PC-9 (cell line): ENCODE results near the gene TBCA. TPM values are rescaled to one million over a fixed set of nuclear protein-coding genes. Genes with fewer than 3 reads are reported as not detected.
"Not testable (repeated sequence)": the region's sequence is repeated elsewhere in the genome, so short reads cannot be mapped to it uniquely, and the experiment has no call there.

Experiments
- BruUV-seq: library from RNA; stranded (reverse); fragments of 400-500 nt; replicated peaks from 2 replicates; lab custom pipeline; 2021; lab: Mats Ljungman, UMichigan
- CTCF ChIA-PET: fragments of 300-600 bp; sonication (Branson Sonifier 250); formaldehyde crosslinking; loops from one replicate; lab custom pipeline; 2022; ENCODE audit warnings: antibody characterized with exemption; lab: Charles Lee
- POLR2A ChIA-PET: fragments of 300-600 bp; sonication (Branson Sonifier 250); formaldehyde crosslinking; loops from one replicate; lab custom pipeline; 2022; ENCODE audit warnings: antibody characterized with exemption; ENCODE audit not compliant: unreplicated experiment; lab: Charles Lee
- DNase-seq, 2 experiments: peaks; one replicate each; pipeline versions ENCODE4 v3.0.0 to v3.0.0-alpha.2; 2015 to 2022; ENCODE audit warnings: mixed read lengths in 1 of 2
- H2AFZ ChIP-seq: fragments of 200-600 bp; sonication (generic); 2 replicates; pipeline ENCODE4 v1.8.1; 2017; ENCODE audit warnings: antibody characterized with exemption
- H3F3A ChIP-seq: fragments of 200-600 bp; sonication (generic); 2 replicates; pipeline ENCODE4 v1.8.1; 2017; ENCODE audit warnings: antibody characterized with exemption, mild to moderate bottlenecking, low read depth; ENCODE audit not compliant: insufficient read depth
- H3K27ac ChIP-seq: fragments of 200-600 bp; sonication (generic); 2 replicates; pipeline ENCODE4 v1.6.1; 2016; ENCODE audit warnings: mixed run types
- H3K27me3 ChIP-seq: fragments of 200-600 bp; sonication (generic); 2 replicates; pipeline ENCODE4 v1.6.1; 2016; ENCODE audit warnings: low read depth, mixed run types; ENCODE audit not compliant: insufficient read depth
- H3K36me3 ChIP-seq: fragments of 200-600 bp; sonication (generic); 2 replicates; pipeline ENCODE4 v1.6.1; 2016; ENCODE audit warnings: low read depth, mixed run types
- H3K4me1 ChIP-seq: fragments of 200-600 bp; sonication (generic); replicated peaks from 2 replicates; pipeline ENCODE4 v1.6.1; 2016; ENCODE audit warnings: mixed run types; ENCODE audit not compliant: insufficient read depth
- H3K4me2 ChIP-seq: fragments of 200-600 bp; sonication (generic); 2 replicates; pipeline ENCODE4 v1.6.1; 2017; ENCODE audit warnings: mixed run types
- H3K4me3 ChIP-seq: fragments of 200-600 bp; sonication (generic); 2 replicates; pipeline ENCODE4 v1.6.1; 2016; ENCODE audit warnings: mixed run types
- H3K79me2 ChIP-seq: fragments of 200-600 bp; sonication (generic); 2 replicates; pipeline ENCODE4 v1.6.1; 2017; ENCODE audit warnings: low read depth, mixed run types
- H3K9me2 ChIP-seq: fragments of 200-600 bp; sonication (generic); 2 replicates; pipeline ENCODE4 v1.8.1; 2017; ENCODE audit warnings: mild to moderate bottlenecking; ENCODE audit not compliant: insufficient read depth
- H3K9me3 ChIP-seq: fragments of 200-600 bp; sonication (generic); 2 replicates; pipeline ENCODE4 v1.8.1; 2016; ENCODE audit warnings: low read depth; ENCODE audit not compliant: insufficient read depth
- H4K20me1 ChIP-seq: fragments of 200-600 bp; sonication (generic); 2 replicates; pipeline ENCODE4 v1.8.1; 2017; ENCODE audit not compliant: insufficient read depth
- EZH2 ChIP-seq: fragments of 200-600 bp; sonication (generic); IDR thresholded peaks from 2 replicates; pipeline ENCODE4 v1.8.0; 2017; ENCODE audit warnings: antibody characterized with exemption, low read depth
- intact Hi-C: fragments of 100-400 bp; cut with micrococcal nuclease; formaldehyde crosslinking; loops from one replicate; pipeline ENCODE4 v1.10.0; 2022; ENCODE audit not compliant: unreplicated experiment
- total RNA-seq: library from RNA; stranded (reverse); gene quantifications from 2 replicates; pipeline ENCODE4 v1.2.3, GENCODE V29; 2021
- TF ChIP-seq, protein P1 (sequence below): fragments of 200-600 bp; sonication (generic); conservative IDR thresholded peaks from 2 replicates; pipeline ENCODE4 v1.6.1; 2017; ENCODE audit warnings: mixed run types, antibody characterized with exemption, mild to moderate bottlenecking, moderate library complexity

TBCA gene
- total RNA-seq, 1 experiment from 2014 or later, result 205 TPM

DNA sequence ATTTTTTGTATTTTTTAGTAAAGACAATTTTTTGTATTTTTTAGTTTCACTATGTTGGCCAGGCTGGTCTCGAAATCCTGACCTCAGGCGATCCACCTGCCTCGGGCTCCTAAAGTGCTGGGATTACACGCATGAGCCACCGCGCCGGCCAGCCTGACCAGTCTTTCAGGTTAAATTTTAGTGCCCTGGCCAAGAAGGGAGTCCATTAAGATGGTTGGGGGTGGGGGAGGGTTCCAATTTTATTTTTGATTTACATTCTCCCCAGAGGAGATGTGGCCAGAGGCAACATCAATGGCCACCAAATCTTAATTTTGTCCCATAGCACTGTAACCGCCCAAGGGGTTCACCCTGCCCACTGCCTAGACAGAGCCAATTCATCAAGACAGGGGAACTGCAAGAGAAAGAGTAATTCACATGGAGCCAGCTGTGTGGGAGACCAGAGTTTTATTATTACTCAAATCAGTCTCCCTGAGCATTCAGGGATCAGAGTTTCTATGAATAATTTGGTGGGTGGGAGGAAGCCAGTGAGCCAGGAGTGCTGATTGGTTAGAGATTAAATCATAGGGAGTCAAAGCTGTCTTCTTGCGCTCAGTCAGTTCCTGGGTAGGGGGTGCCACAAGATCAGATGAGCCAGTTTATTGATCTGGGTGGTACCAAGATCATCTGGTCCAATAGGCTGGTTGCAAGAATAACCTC is 24.7 kb downstream of the TBCA start:
- no peaks in the 10 kb centered on the region for H3F3A ChIP-seq
- intact Hi-C loops, result no loop called here
- no peaks in the 10 kb centered on the region for H3K27me3 ChIP-seq
- no peak overlapping the region for H2AFZ ChIP-seq
- BruUV-seq, result no TSS peak
- H3K4me2 ChIP-seq, result no peak overlapping the region
- H3K4me1 ChIP-seq, result 0 out of 2 replicates have a peak, but pooled peaks cover 7% of the 10 kb centered on the region
- no peaks in the 10 kb centered on the region; the same call in 1 of the 2 replicates for H3K36me3 ChIP-seq
- no peaks in the 10 kb centered on the region for H3K9me3 ChIP-seq
- H3K27ac ChIP-seq, result no peak overlapping the region
- H3K9me2 ChIP-seq, result no peaks in the 10 kb centered on the region
- peaks cover 87% of the 10 kb centered on the region for H3K79me2 ChIP-seq
- TF ChIP-seq EZH2, result no peak
- TF ChIP-seq, protein P1, sequence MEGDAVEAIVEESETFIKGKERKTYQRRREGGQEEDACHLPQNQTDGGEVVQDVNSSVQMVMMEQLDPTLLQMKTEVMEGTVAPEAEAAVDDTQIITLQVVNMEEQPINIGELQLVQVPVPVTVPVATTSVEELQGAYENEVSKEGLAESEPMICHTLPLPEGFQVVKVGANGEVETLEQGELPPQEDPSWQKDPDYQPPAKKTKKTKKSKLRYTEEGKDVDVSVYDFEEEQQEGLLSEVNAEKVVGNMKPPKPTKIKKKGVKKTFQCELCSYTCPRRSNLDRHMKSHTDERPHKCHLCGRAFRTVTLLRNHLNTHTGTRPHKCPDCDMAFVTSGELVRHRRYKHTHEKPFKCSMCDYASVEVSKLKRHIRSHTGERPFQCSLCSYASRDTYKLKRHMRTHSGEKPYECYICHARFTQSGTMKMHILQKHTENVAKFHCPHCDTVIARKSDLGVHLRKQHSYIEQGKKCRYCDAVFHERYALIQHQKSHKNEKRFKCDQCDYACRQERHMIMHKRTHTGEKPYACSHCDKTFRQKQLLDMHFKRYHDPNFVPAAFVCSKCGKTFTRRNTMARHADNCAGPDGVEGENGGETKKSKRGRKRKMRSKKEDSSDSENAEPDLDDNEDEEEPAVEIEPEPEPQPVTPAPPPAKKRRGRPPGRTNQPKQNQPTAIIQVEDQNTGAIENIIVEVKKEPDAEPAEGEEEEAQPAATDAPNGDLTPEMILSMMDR, result no peak
- POLR2A ChIA-PET, result no interaction called here
- CTCF ChIA-PET, result no interaction called here
- H3K4me3 ChIP-seq, result no peak overlapping the region
- DNase-seq, result no peak
- H4K20me1 ChIP-seq, result peaks cover 52% of the 10 kb centered on the region

DNA sequence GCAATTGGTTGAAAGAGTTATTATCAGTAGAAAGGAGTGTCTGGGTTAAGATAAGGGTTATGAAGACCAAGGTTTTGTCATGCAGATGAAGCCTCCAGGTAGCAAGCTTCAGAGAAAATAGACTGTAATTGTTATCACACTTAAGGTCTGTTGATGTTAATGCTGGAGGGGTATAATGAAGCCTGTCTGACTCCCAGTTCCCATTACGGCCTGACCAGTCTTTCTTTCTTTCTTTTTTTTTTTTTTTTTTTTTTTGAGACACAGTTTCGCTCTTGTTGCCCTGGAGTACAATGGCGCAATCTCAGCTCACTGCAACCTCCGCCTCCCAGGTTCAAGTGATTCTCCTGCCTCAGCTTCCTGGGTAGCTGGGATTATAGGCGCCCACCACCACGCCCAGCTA is 25.2 kb downstream of the TBCA start:
- H3K27me3 ChIP-seq, H3K27ac ChIP-seq, H3K4me2 ChIP-seq, intact Hi-C loops, BruUV-seq, H3K36me3 ChIP-seq, H2AFZ ChIP-seq, H3F3A ChIP-seq, CTCF ChIA-PET, H3K4me3 ChIP-seq, H3K9me3 ChIP-seq, H3K4me1 ChIP-seq, DNase-seq, H3K9me2 ChIP-seq: not testable (repeated sequence)
- peaks cover 85% of the 10 kb centered on the region for H3K79me2 ChIP-seq
- H4K20me1 ChIP-seq, result peaks cover 49% of the 10 kb centered on the region
- POLR2A ChIA-PET, result interaction anchor here (0.6 kb wide), 1 partner anchor 339 kb away, joined by 3 read pairs; no protein-coding TSS in a partner anchor

DNA sequence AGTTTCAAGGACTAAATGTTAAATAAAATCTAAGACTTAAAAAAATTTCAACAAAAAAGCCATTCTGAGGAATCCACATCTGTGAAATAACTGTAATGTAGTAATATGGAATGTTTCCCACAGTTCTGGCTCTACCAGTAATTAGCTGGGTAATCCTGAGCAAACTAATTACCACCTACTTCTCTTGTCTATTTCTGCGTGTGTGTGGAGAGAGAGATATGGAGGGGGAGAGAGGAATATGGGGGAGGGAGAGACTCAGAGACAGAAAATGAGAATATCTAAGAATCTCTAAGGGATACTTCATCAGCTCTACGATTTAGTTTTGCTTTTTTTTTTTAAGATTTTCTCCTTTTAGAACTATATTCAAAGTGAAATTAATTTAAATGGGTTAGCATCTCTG is 28.0 kb downstream of the TBCA start:
- no peak overlapping the region for H2AFZ ChIP-seq
- H3K36me3 ChIP-seq, result 0 out of 2 replicates have a peak, but pooled peaks cover 5% of the 10 kb centered on the region
- H3K4me2 ChIP-seq, result no peak overlapping the region
- no peak for DNase-seq
- TF ChIP-seq EZH2, result no peak
- TF ChIP-seq, protein P1, result no peak
- H3F3A ChIP-seq, result no peaks in the 10 kb centered on the region
- intact Hi-C loops, result no loop called here
- H3K9me3 ChIP-seq, result no peaks in the 10 kb centered on the region
- peaks cover 83% of the 10 kb centered on the region for H3K79me2 ChIP-seq
- H3K27me3 ChIP-seq, result no peaks in the 10 kb centered on the region
- ChIA-PET CTCF (no interaction called here), POLR2A (no interaction called here)
- H4K20me1 ChIP-seq, result peaks cover 48% of the 10 kb centered on the region
- H3K27ac ChIP-seq, result no peak overlapping the region
- H3K4me3 ChIP-seq, result no peak overlapping the region
- no peaks in the 10 kb centered on the region for H3K9me2 ChIP-seq
- H3K4me1 ChIP-seq, result 0 out of 2 replicates have a peak, but pooled peaks cover 7% of the 10 kb centered on the region
- no TSS peak for BruUV-seq
